DND-41 (cell line): ENCODE data around the gene RPGRIP1L.

Source experiments
- CTCF ChIP-seq: IDR thresholded peaks from 2 replicates; pipeline ENCODE4 v1.5.1; 2012; ENCODE audit warnings: borderline replicate concordance, low read length, moderate library complexity, mild to moderate bottlenecking; ENCODE audit not compliant: poor library complexity, severe bottlenecking; ENCODE audit errors: extremely low read depth
- EZH2 ChIP-seq: IDR thresholded peaks from 3 replicates; pipeline ENCODE4 v1.6.1; 2012; ENCODE audit warnings: borderline replicate concordance, low read depth, mild to moderate bottlenecking, moderate library complexity, low read length, inconsistent platforms; ENCODE audit not compliant: severe bottlenecking

- TF ChIP-seq CTCF = no peak
- no peak for TF ChIP-seq EZH2
Measured at GRCh38 chr16:53598511-53599275, 105.0 kb downstream of the RPGRIP1L start.
